H9 (cell line): Measurements from ENCODE around the gene C1QA. TPM values are rescaled to one million over a fixed set of nuclear protein-coding genes. Genes with fewer than 3 reads are reported as not detected.

Source experiments
- DNase-seq: peaks from one replicate; pipeline ENCODE4 v3.0.0-alpha.2; 2017
- H2AFZ ChIP-seq: one replicate; pipeline ENCODE4 v1.6.1; 2013; ENCODE audit warnings: mild to moderate bottlenecking, low read length, control low read depth, moderate library complexity
- H2AK5ac ChIP-seq: 2 replicates; pipeline ENCODE4 v1.6.1; 2013; ENCODE audit warnings: low read length, control low read depth, mixed read lengths; ENCODE audit not compliant: insufficient read length
- H2BK120ac ChIP-seq: one replicate; pipeline ENCODE4 v1.6.1; 2013; ENCODE audit warnings: low read depth, mild to moderate bottlenecking, low read length, control low read depth, inconsistent platforms; ENCODE audit not compliant: poor library complexity, severe bottlenecking
- H2BK12ac ChIP-seq: 2 replicates; pipeline ENCODE4 v1.6.1; 2013; ENCODE audit warnings: low read length, control low read depth, mixed read lengths, low read depth; ENCODE audit not compliant: insufficient read length
- H2BK15ac ChIP-seq: 2 replicates; pipeline ENCODE4 v1.6.1; 2013; ENCODE audit warnings: low read depth, low read length, control low read depth
- H2BK20ac ChIP-seq: one replicate; pipeline ENCODE4 v1.6.1; 2013; ENCODE audit warnings: low read depth, mild to moderate bottlenecking, low read length, control low read depth, inconsistent platforms; ENCODE audit not compliant: poor library complexity, severe bottlenecking
- H2BK5ac ChIP-seq: 2 replicates; pipeline ENCODE4 v1.6.1; 2013; ENCODE audit warnings: low read length, control low read depth, mixed read lengths; ENCODE audit not compliant: insufficient read length
- H3K14ac ChIP-seq: 2 replicates; pipeline ENCODE4 v1.6.1; 2013; ENCODE audit warnings: low read length, control low read depth; ENCODE audit not compliant: insufficient read depth
- H3K18ac ChIP-seq: 2 replicates; pipeline ENCODE4 v1.6.1; 2013; ENCODE audit warnings: low read depth, mild to moderate bottlenecking, mixed read lengths, low read length, control low read depth; ENCODE audit not compliant: insufficient read length
- H3K23ac ChIP-seq: 2 replicates; pipeline ENCODE4 v1.6.1; 2013; ENCODE audit warnings: low read length, control low read depth, mixed read lengths, low read depth; ENCODE audit not compliant: insufficient read length
- H3K23me2 ChIP-seq: 2 replicates; pipeline ENCODE4 v1.6.1; 2013; ENCODE audit warnings: low read depth, mild to moderate bottlenecking, mixed read lengths, low read length, control low read depth; ENCODE audit not compliant: insufficient read length, poor library complexity, severe bottlenecking
- H3K27ac ChIP-seq: 2 replicates; pipeline ENCODE4 v1.5.1; 2013; ENCODE audit warnings: low read length, control low read depth, mixed read lengths, low read depth; ENCODE audit not compliant: insufficient read length
- H3K27me3 ChIP-seq: 2 replicates; pipeline ENCODE4 v1.6.1; 2013; ENCODE audit warnings: low read length, control low read depth, inconsistent platforms; ENCODE audit not compliant: insufficient read depth
- H3K4ac ChIP-seq: 2 replicates; pipeline ENCODE4 v1.6.1; 2013; ENCODE audit warnings: low read depth, mild to moderate bottlenecking, control low read depth, inconsistent platforms, low read length, moderate library complexity
- H3K4me1 ChIP-seq: 2 replicates; pipeline ENCODE4 v1.6.1; 2013; ENCODE audit warnings: low read length, control low read depth, inconsistent platforms; ENCODE audit not compliant: insufficient read depth
- H3K4me2 ChIP-seq: 2 replicates; pipeline ENCODE4 v1.6.1; 2013; ENCODE audit warnings: low read length, control low read depth, mixed read lengths; ENCODE audit not compliant: insufficient read length, insufficient read depth
- H3K56ac ChIP-seq: 2 replicates; pipeline ENCODE4 v1.6.1; 2013; ENCODE audit warnings: low read depth, mild to moderate bottlenecking, mixed read lengths, low read length, control low read depth; ENCODE audit not compliant: insufficient read length
- H3K79me1 ChIP-seq: 2 replicates; pipeline ENCODE4 v1.6.1; 2013; ENCODE audit warnings: low read depth, mild to moderate bottlenecking, moderate library complexity, low read length, control low read depth, inconsistent platforms; ENCODE audit not compliant: insufficient read depth, poor library complexity, severe bottlenecking
- H3K79me2 ChIP-seq: 2 replicates; pipeline ENCODE4 v1.6.1; 2013; ENCODE audit warnings: low read length, control low read depth, inconsistent platforms; ENCODE audit not compliant: insufficient read depth
- H3K9ac ChIP-seq: 2 replicates; pipeline ENCODE4 v1.6.1; 2013; ENCODE audit warnings: low read length, control low read depth, mixed read lengths; ENCODE audit not compliant: insufficient read length; ENCODE audit errors: extremely low read depth
- H3K9me3 ChIP-seq: one replicate; pipeline ENCODE4 v1.6.1; 2013; ENCODE audit warnings: low read depth, low read length, inconsistent platforms; ENCODE audit not compliant: control insufficient read depth
- H3T11ph ChIP-seq: one replicate; pipeline ENCODE4 v1.6.1; 2013; ENCODE audit warnings: mild to moderate bottlenecking, low read length, control low read depth, inconsistent platforms
- H4K20me1 ChIP-seq: one replicate; pipeline ENCODE4 v1.6.1; 2013; ENCODE audit not compliant: control insufficient read depth, insufficient read length, insufficient read depth
- H4K5ac ChIP-seq: 2 replicates; pipeline ENCODE4 v1.6.1; 2013; ENCODE audit warnings: low read depth, mild to moderate bottlenecking, mixed read lengths, low read length, control low read depth; ENCODE audit not compliant: insufficient read length
- H4K8ac ChIP-seq: replicated peaks from 2 replicates; pipeline ENCODE4 v1.6.1; 2013; ENCODE audit warnings: low read length, control low read depth, mixed read lengths, low read depth; ENCODE audit not compliant: insufficient read length
- H4K91ac ChIP-seq: 2 replicates; pipeline ENCODE4 v1.6.1; 2013; ENCODE audit warnings: low read depth, mild to moderate bottlenecking, moderate library complexity, mixed read lengths, low read length, control low read depth; ENCODE audit not compliant: insufficient read length
- H3K27ac Mint-ChIP-seq, 3 experiments: 2 replicates in 2 of 3; 3 replicates in 1 of 3; pipeline ENCODE4 v1.8.0; 2020 to 2021; ENCODE audit warnings: mixed read lengths in 3 of 3, mild to moderate bottlenecking in 1 of 3, moderate library complexity in 1 of 3
- H3K27me3 Mint-ChIP-seq: 2 replicates; pipeline ENCODE4 v1.8.0; 2021; ENCODE audit warnings: low read depth, mild to moderate bottlenecking, moderate library complexity, mixed read lengths
- H3K36me3 Mint-ChIP-seq, 3 experiments: 2 replicates in 2 of 3; 3 replicates in 1 of 3; pipeline ENCODE4 v1.8.0; 2020 to 2021; ENCODE audit warnings: low read depth in 3 of 3, mixed read lengths in 3 of 3; ENCODE audit not compliant: insufficient read depth in 1 of 3
- H3K4me1 Mint-ChIP-seq, 2 experiments: 2 replicates each; pipeline ENCODE4 v1.8.0; 2020; ENCODE audit warnings: mixed read lengths in 2 of 2
- H3K4me3 Mint-ChIP-seq, 2 experiments: 2 replicates in 1 of 2; 3 replicates in 1 of 2; pipeline ENCODE4 v1.8.0; 2020 to 2021; ENCODE audit warnings: mild to moderate bottlenecking in 2 of 2, mixed read lengths in 2 of 2, moderate library complexity in 1 of 2
- H3K9me3 Mint-ChIP-seq, 2 experiments: 2 replicates in 1 of 2; 3 replicates in 1 of 2; pipeline ENCODE4 v1.8.0; 2020; ENCODE audit warnings: mild to moderate bottlenecking in 2 of 2, mixed read lengths in 2 of 2, moderate library complexity in 1 of 2
- WGBS: extraction: QIAGEN DNeasy Blood & Tissue Kit; methylation state at CpG from one replicate; pipeline ENCODE4 v1.1.7; 2013; ENCODE audit warnings: missing lambda C conversion rate, low lambda C conversion rate, mixed read lengths; ENCODE audit not compliant: insufficient read length; ENCODE audit errors: extremely low coverage; 5-methylcytosine and 5-hydroxymethylcytosine counted together
- total RNA-seq: library from RNA; stranded (reverse); gene quantifications from 2 replicates; pipeline ENCODE4 v1.2.1, GENCODE V29; 2021
- TF ChIP-seq, protein P1 (sequence below): fragments of 200-600 bp; sonication (generic); conservative IDR thresholded peaks from 3 replicates; pipeline ENCODE4 v1.8.0; 2021; ENCODE audit warnings: antibody characterized with exemption, mild to moderate bottlenecking

Gene C1QA
- total RNA-seq, 1 experiment from 2014 or later, result not detected

DNA sequence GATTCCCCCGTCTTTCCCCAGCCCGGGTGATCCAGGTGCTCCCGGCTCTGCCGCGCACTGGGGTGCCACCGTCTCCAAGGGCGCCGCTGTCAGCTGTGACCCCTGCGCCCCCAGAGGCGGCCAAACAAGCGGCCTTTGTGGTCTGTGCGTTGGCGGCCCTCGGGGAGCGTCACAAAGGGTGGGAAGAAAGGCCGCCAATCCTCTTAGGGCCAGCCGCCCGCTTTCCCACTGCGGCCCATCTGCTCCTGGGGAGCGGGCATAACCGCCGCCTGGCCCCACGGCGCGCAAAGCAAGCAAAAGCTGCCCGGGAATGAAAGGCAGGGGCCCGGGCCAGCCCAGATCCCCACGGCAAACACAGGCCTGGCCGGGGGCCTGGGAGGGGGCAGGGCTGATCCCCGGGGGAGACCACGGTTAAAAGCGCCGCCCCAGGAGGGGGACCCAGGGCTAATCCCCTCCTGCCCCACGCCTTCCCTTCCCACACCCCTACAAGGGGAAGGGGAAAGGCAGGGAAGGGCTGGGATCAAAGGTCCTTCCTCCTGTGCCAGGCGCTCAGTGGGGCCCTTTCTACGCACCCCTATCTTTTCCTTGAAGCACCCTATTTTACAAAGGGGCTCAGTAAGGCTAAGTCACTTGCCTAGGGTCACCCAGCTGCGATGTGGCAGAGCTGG, 40.6 kb downstream of the C1QA start:
- TF ChIP-seq, protein P1, sequence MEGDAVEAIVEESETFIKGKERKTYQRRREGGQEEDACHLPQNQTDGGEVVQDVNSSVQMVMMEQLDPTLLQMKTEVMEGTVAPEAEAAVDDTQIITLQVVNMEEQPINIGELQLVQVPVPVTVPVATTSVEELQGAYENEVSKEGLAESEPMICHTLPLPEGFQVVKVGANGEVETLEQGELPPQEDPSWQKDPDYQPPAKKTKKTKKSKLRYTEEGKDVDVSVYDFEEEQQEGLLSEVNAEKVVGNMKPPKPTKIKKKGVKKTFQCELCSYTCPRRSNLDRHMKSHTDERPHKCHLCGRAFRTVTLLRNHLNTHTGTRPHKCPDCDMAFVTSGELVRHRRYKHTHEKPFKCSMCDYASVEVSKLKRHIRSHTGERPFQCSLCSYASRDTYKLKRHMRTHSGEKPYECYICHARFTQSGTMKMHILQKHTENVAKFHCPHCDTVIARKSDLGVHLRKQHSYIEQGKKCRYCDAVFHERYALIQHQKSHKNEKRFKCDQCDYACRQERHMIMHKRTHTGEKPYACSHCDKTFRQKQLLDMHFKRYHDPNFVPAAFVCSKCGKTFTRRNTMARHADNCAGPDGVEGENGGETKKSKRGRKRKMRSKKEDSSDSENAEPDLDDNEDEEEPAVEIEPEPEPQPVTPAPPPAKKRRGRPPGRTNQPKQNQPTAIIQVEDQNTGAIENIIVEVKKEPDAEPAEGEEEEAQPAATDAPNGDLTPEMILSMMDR, result no peak
- Histone ChIP-seq H3K4ac (no peak overlapping the region), H3K9ac (no peak overlapping the region), H2BK15ac (no peak overlapping the region), H3K4me2 (no peak overlapping the region), H4K20me1 (no peaks in the 10 kb centered on the region), H3K79me1 (no peaks in the 10 kb centered on the region), H4K8ac (no peak overlapping the region), H3K23me2 (no peaks in the 10 kb centered on the region), H3T11ph (no peak overlapping the region), H4K91ac (no peak overlapping the region), H3K27ac (no peak overlapping the region), H4K5ac (no peak overlapping the region), H3K14ac (no peak overlapping the region), H3K4me1 (peaks cover 7% of the 10 kb centered on the region; the same call in 1 of the 2 replicates), H2BK12ac (no peak overlapping the region), H2BK20ac (no peak overlapping the region), H3K27me3 (no peaks in the 10 kb centered on the region), H3K9me3 (no peaks in the 10 kb centered on the region), H3K23ac (no peak overlapping the region), H2AFZ (no peak overlapping the region), H2AK5ac (no peak overlapping the region), H2BK5ac (no peak overlapping the region), H3K56ac (no peak overlapping the region), H3K18ac (no peak overlapping the region), H3K79me2 (no peaks in the 10 kb centered on the region), H2BK120ac (no peak overlapping the region)
- H3K27ac Mint-ChIP-seq, result no peak overlapping the region
- H3K9me3 Mint-ChIP-seq, result no peaks in the 10 kb centered on the region
- H3K27me3 Mint-ChIP-seq, result peaks cover 3% of the 10 kb centered on the region; the same call in 1 of the 2 replicates
- no peak for DNase-seq
- no peak overlapping the region for H3K4me3 Mint-ChIP-seq
- H3K36me3 Mint-ChIP-seq, result no peaks in the 10 kb centered on the region
- WGBS, result no CpG with 5 or more reads among the region's 37 CpGs
- H3K4me1 Mint-ChIP-seq, result peaks cover 0 to 13% of the 10 kb centered on the region in 2 experiments; a peak in 3 of 4 replicates
